Middle frontal gyrus (tissue), 1 donor: Measurements from ENCODE around the gene DNAAF5.

ENCODE experiments used
- DNase-seq: peaks from one replicate; pipeline ENCODE4 v3.0.0-alpha.2; 2015; ENCODE audit warnings: low spot score; ENCODE audit errors: extremely low spot score

Gene DNAAF5

GRCh38 chr7:832167-832967, 105.9 kb downstream of the DNAAF5 start, which contains the start of gene SUN1:
TSS of gene SUN1 (plus strand) at chr7:832476. CDS start at chr7:832525, 49 bp downstream.
- no peak for DNase-seq

GRCh38 chr7:832968-833424, 106.5 kb downstream of the DNAAF5 start:
- DNase-seq, result no peak

GRCh38 chr7:833601-834258, 107.2 kb downstream of the DNAAF5 start:
- DNase-seq, result no peak

GRCh38 chr7:834277-834676, 107.8 kb downstream of the DNAAF5 start:
- no peak for DNase-seq

GRCh38 chr7:835021-835420, 108.5 kb downstream of the DNAAF5 start:
- no peak for DNase-seq

DNA sequence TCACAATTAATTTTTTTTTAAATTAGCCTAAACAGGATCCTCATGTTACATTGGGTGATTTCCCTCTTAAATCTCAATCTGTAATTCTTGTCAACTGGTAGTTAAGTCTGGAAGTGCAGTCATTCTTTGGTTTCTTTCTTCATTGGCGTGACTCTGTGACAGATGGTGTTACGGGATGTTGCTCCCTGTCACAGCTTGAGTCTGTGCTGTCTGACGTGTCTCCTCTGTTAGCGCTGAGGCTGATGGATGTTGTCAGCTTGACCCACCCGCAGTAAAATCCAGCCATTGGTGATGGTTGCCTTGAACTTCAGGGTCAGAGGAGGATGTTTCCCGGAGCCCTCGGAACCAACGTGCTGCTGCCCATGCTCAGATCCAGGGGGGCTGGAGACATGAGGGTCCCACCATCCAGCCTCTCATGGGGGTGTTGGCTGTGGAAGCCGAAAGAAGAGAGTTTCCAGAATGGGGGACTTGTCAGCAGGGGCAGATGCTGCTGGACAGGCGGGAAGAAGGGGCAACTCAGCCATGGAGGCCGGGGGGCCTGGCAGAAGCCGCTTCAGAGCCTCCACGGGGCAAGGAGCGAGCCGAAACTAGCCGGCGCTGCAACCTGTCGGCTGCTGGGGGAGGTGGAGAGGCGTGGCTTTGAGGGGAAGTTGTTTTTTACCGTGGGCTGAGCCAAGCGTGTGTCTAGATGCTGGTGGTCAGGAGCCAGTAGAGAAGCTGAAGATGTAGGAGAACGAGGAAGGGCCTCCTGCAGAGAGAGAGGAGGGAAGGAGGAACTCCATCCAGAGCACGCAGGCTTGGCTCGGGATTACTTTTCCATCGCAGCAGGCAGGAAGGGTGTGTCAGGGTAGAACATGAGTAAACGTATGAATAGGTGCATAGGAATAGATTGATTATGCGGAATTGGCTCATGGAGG, 109.2 kb downstream of the DNAAF5 start:
- no peak for DNase-seq
